ENCODE results near the gene ZFP14. TPM values are rescaled to one million over a fixed set of nuclear protein-coding genes. Genes with fewer than 3 reads are reported as not detected.
"Not testable (repeated sequence)": the region's sequence is repeated elsewhere in the genome, so short reads cannot be mapped to it uniquely, and the experiment has no call there.

ZFP14 gene
- total RNA-seq, 1 donor from 2014 or later, result 0.83 TPM

DNA sequence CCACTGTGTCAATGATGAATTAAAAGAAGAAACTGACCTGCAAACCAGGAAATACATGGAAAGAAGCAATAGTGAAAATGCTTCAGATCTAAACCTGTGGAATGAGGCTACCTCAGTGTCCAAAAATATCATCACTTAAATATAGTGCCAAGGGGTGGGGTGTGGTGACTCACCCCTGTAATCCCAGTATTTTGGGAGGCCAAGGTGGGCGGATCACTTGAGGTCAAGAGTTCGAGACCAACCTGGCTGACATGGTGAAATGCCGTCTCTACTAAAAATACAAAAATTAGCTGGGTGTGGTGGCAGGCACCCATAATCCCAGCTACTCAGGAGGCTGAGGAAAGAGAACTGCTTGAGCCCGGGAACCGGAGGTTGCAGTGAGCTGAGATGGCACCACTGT, 64.9 kb downstream of the ZFP14 start:
- DNase-seq (ENCODE audit: low spot score); H3K36me3 Mint-ChIP-seq (ENCODE audit: low read depth); H3K27ac Mint-ChIP-seq; intact Hi-C loops (cut with micrococcal nuclease); H3K27me3 Mint-ChIP-seq (ENCODE audit: insufficient read depth); H3K4me1 Mint-ChIP-seq (ENCODE audit: low read depth); H3K4me3 Mint-ChIP-seq: not testable (repeated sequence)
- H3K9me3 Mint-ChIP-seq, result peaks cover 14% of the 10 kb centered on the region

DNA sequence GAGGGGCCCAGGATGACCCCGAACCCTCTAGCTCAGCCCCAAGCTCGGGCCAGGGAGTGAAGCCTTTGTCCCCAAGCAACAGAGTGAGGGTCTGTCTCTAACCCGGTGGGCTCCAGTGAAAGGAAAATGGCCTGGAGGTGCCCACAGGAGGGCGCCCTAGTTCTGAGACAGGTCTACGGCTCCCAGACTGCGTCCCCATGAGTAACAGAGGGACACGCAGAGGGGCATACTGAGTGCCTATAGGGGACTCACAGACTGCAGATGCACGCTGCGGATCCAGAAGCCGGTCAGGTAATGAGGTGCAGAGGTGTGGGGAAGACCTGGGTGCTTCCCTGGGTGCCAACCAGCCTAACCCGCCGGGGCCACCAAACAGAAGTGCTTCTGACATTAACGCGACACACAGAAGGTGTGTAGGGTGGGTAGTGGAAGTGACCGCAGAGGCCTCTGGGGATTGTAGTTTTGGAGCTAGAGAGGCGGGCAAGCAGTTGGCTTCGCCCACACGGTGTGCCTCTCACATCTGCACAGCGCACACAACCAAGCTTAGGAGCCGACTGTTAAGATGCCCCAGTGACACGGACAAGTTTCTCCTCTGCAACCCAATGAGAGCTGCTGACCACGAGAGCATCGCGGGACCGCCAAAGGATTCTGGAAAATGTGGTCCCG, 67.8 kb downstream of the ZFP14 start:
- H3K27me3 Mint-ChIP-seq (ENCODE audit: insufficient read depth); DNase-seq (ENCODE audit: low spot score); H3K36me3 Mint-ChIP-seq (ENCODE audit: low read depth); intact Hi-C loops (cut with micrococcal nuclease); H3K27ac Mint-ChIP-seq; H3K9me3 Mint-ChIP-seq; H3K4me1 Mint-ChIP-seq (ENCODE audit: low read depth); H3K4me3 Mint-ChIP-seq: not testable (repeated sequence)

DNA sequence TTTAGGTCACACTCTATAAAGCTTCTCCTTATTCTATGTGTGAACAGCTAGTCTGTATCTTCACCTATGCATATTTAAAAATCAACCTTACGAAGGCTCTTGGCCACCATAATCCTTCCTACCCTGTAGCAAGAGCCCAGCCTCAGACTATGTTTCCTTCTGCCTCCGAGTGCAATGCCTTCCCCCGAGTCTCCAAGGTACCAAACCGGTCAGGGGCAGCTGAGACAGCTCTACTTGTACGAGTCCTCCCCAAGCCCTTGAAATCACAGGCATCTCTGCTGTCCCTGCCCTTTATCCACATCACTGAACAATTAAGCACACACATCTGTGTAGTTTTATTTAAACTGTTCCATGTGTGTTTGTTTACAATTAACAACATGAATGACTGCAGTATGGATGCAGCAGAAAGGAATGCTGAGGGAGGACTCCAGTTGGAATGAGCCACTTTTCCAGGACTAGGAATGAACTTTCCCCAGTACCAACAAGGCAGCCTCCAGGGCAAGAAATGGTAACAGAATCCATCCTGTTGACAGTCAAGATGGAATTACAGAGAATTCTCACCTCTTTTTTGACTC, 68.5 kb downstream of the ZFP14 start:
- H3K27ac Mint-ChIP-seq; H3K4me1 Mint-ChIP-seq (ENCODE audit: low read depth); H3K9me3 Mint-ChIP-seq; H3K27me3 Mint-ChIP-seq (ENCODE audit: insufficient read depth); DNase-seq (ENCODE audit: low spot score); intact Hi-C loops (cut with micrococcal nuclease); H3K36me3 Mint-ChIP-seq (ENCODE audit: low read depth); H3K4me3 Mint-ChIP-seq: not testable (repeated sequence)

DNA sequence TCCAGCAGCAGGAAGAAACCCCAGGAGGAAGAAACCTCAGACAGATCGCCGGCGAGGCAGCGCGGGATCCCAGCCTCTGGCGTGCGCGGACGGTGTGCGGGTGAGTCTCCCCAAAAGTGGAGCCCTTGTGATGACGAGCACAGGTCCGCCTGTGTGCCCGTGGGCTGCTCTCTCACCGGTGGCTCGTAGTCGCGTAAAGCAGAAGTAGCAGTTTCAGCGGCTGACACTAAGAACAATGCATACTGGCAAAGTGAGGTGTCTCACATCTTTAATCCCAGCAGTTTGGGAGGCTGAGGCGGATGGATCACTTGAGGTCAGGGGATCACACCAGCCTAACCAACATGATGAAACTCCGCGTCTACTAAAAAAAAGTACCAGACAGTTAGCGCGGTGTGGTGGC, 69.2 kb downstream of the ZFP14 start:
- H3K9me3 Mint-ChIP-seq; intact Hi-C loops (cut with micrococcal nuclease); H3K27ac Mint-ChIP-seq; H3K36me3 Mint-ChIP-seq (ENCODE audit: low read depth); H3K27me3 Mint-ChIP-seq (ENCODE audit: insufficient read depth); DNase-seq (ENCODE audit: low spot score); H3K4me1 Mint-ChIP-seq (ENCODE audit: low read depth); H3K4me3 Mint-ChIP-seq: not testable (repeated sequence)

DNA sequence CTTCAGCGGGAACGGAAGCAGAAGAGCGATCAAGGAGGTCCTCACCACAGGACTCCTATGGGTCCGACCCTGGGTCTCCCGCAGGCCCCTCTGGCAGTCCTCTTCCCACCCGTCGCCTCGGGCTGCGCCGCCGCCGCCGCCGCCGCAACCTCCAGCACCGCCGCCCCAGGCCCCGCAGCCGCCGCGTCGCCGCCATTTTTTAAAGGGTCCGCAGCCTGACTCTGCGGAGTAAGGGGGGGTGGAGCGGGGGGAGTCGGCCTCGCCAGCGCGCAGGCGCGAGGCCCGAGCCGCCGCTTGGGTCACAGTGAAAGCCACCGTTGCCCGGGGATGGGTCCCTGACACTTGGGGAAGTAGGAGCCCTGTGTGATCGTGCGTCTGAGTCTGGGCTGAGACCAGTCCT, 69.7 kb downstream of the ZFP14 start:
- H3K4me3 Mint-ChIP-seq; H3K4me1 Mint-ChIP-seq (ENCODE audit: low read depth); DNase-seq (ENCODE audit: low spot score); intact Hi-C loops (cut with micrococcal nuclease); H3K36me3 Mint-ChIP-seq (ENCODE audit: low read depth); H3K27ac Mint-ChIP-seq; H3K27me3 Mint-ChIP-seq (ENCODE audit: insufficient read depth); H3K9me3 Mint-ChIP-seq: not testable (repeated sequence)

DNA sequence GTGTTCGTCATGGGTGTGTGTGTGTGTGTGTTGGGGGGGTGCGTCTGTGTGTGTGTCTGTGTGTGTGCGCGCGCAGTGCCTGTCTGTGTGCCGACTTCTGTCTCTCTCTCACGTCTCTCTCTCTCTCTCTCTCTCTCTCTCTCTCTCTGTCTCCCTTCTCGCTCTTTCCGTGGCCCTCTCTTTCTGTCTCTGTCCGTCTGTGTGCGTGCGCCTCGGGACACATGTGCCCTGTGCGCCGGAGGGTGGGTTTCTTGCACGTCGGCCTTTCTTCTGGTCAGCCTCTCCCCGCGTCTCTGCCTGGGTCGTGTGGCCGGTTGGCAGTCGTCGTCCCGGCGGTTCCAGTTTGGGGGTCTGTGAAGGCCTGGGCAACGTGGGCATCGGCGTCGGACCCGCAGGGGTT, 86.7 kb downstream of the ZFP14 start:
- H3K4me3 Mint-ChIP-seq; H3K4me1 Mint-ChIP-seq (ENCODE audit: low read depth); intact Hi-C loops (cut with micrococcal nuclease); H3K9me3 Mint-ChIP-seq; H3K27me3 Mint-ChIP-seq (ENCODE audit: insufficient read depth); DNase-seq (ENCODE audit: low spot score); H3K36me3 Mint-ChIP-seq (ENCODE audit: low read depth); H3K27ac Mint-ChIP-seq: not testable (repeated sequence)

Other genes starting within 250 kb of the ZFP14 start
- 326 and 335 TPM in 2 replicates for gene CAPNS1, start 239.1 kb downstream of the ZFP14 start, total RNA-seq
- gene COX7A1, start 226.8 kb downstream of the ZFP14 start, total RNA-seq, result not detected in 2 replicates
- 2.1 and 2.4 TPM in 2 replicates for gene ZNF565, start 164.5 kb downstream of the ZFP14 start, total RNA-seq
- gene ZNF146, start 164.1 kb downstream of the ZFP14 start, total RNA-seq, result 82.5 and 94.0 TPM in 2 replicates
- gene ZFP82, start 39.4 kb upstream of the ZFP14 start, total RNA-seq, result 5.1 and 5.3 TPM in 2 replicates
- gene ZNF566, start 110.4 kb upstream of the ZFP14 start, total RNA-seq, result 6.9 and 8.7 TPM in 2 replicates
- gene ZNF260, start 149.1 kb upstream of the ZFP14 start, total RNA-seq, result 7.5 and 8.9 TPM in 2 replicates
- 20.3 and 20.7 TPM in 2 replicates for gene ZNF529, start 194.1 kb upstream of the ZFP14 start, total RNA-seq
- gene ZNF382, start 226.1 kb upstream of the ZFP14 start, total RNA-seq, result 10.2 and 10.8 TPM in 2 replicates